Nephron (organoid): Measurements from ENCODE around the gene GPR35.
"Not testable (repeated sequence)": the region's sequence is repeated elsewhere in the genome, so short reads cannot be mapped to it uniquely, and the experiment has no call there.

Experiments used
- H3K27ac Mint-ChIP-seq, 3 experiments: 2 replicates each; pipeline ENCODE4 v1.8.0; 2020; ENCODE audit warnings: mixed read lengths in 3 of 3, mild to moderate bottlenecking in 2 of 3, moderate library complexity in 1 of 3
- H3K27me3 Mint-ChIP-seq: 2 replicates; pipeline ENCODE4 v1.8.0; 2021; ENCODE audit warnings: low read depth, mild to moderate bottlenecking, moderate library complexity, mixed read lengths
- H3K36me3 Mint-ChIP-seq: 2 replicates; pipeline ENCODE4 v1.8.0; 2020; ENCODE audit warnings: low read depth, mixed read lengths
- H3K4me1 Mint-ChIP-seq: 2 replicates; pipeline ENCODE4 v1.8.0; 2020; ENCODE audit warnings: mixed read lengths
- H3K4me3 Mint-ChIP-seq, 3 experiments: 2 replicates each; pipeline ENCODE4 v1.8.0; 2020; ENCODE audit warnings: mild to moderate bottlenecking in 3 of 3, mixed read lengths in 3 of 3, moderate library complexity in 2 of 3
- H3K9me3 Mint-ChIP-seq: 2 replicates; pipeline ENCODE4 v1.8.0; 2020; ENCODE audit warnings: mixed read lengths
- TF ChIP-seq, protein P1 (sequence below), 3 experiments: fragments of 200-600 bp; sonication (generic); IDR thresholded peaks; one replicate each; pipeline ENCODE4 v1.5.0; 2021; ENCODE audit warnings: antibody characterized with exemption in 3 of 3; ENCODE audit not compliant: unreplicated experiment in 3 of 3

Gene GPR35

DNA sequence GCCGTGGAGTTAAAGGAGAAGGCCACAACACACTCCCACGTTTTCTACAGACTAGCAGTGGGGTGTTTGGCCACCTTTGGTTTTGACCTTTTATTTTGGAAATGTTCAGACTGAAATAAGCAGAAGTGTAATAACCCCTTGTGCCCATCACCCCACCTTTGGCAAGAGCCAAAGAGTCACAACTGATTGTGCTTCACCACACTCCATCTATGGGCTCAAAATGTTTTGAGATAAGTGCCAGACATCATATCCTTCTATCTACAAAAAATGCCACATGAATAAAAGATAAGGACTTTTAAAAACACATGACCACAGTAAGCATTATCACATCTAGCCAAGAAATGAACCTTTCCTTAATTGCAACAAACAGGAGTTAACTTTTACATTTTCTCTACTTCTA is 9.9 kb upstream of the GPR35 start:
- peaks cover 18% of the 10 kb centered on the region for H3K4me1 Mint-ChIP-seq
- no peaks in the 10 kb centered on the region for H3K27me3 Mint-ChIP-seq
- H3K4me3 Mint-ChIP-seq = no peak overlapping the region
- H3K36me3 Mint-ChIP-seq = peaks cover 27% of the 10 kb centered on the region
- peaks cover 11% of the 10 kb centered on the region for H3K9me3 Mint-ChIP-seq
- H3K27ac Mint-ChIP-seq = peak overlapping the region in 2 of 3 experiments; percentile 67 to 82
- TF ChIP-seq, protein P1, sequence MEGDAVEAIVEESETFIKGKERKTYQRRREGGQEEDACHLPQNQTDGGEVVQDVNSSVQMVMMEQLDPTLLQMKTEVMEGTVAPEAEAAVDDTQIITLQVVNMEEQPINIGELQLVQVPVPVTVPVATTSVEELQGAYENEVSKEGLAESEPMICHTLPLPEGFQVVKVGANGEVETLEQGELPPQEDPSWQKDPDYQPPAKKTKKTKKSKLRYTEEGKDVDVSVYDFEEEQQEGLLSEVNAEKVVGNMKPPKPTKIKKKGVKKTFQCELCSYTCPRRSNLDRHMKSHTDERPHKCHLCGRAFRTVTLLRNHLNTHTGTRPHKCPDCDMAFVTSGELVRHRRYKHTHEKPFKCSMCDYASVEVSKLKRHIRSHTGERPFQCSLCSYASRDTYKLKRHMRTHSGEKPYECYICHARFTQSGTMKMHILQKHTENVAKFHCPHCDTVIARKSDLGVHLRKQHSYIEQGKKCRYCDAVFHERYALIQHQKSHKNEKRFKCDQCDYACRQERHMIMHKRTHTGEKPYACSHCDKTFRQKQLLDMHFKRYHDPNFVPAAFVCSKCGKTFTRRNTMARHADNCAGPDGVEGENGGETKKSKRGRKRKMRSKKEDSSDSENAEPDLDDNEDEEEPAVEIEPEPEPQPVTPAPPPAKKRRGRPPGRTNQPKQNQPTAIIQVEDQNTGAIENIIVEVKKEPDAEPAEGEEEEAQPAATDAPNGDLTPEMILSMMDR (IDR thresholded peaks at IDR 0.05; ENCODE audit: unreplicated experiment in 3 of 3) = no peak

DNA sequence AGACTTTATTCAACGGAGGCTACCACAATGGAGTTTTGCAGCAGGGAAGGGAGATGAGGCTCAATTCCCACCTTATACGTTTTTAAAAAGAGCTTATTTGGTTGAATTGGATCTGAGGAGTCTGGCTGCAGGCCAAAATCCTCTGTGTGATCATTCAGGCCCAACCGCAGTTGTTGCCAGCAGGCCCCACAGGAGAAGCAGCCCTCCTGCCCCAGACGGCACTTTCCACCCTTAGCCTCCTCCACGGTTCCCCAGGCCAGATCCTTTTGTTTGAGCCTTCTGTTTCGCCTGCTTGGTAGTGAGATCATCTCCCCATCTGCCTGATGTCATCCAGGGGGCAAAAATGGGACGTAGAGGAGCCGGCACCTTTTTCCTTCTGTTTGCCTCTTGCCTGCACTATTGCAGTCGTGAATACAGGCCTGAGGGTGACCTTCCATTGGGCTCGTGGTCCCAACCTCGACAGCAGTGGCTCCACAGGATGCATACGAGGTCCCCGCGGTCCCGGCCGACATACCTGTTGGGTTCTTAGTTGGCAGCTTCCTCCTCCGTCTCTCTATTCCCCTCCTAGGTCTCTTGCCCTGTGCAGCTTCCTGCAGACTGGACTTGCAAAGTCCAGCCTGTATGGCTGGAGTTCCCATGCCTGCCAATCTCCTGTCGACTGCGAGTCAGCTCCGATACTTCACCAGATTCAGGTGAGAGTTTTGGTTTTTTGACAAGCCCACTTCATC is 9.3 kb upstream of the GPR35 start:
- Mint-ChIP-seq H3K9me3 (peaks cover 11% of the 10 kb centered on the region), H3K4me1 (peaks cover 18% of the 10 kb centered on the region), H3K27me3 (no peaks in the 10 kb centered on the region), H3K36me3 (peaks cover 27% of the 10 kb centered on the region), H3K4me3 (no peak overlapping the region), H3K27ac (peak overlapping the region in 2 of 3 experiments; percentile 67 to 82)
- TF ChIP-seq, protein P1 (IDR thresholded peaks at IDR 0.05; ENCODE audit: unreplicated experiment in 3 of 3) = no peak

DNA sequence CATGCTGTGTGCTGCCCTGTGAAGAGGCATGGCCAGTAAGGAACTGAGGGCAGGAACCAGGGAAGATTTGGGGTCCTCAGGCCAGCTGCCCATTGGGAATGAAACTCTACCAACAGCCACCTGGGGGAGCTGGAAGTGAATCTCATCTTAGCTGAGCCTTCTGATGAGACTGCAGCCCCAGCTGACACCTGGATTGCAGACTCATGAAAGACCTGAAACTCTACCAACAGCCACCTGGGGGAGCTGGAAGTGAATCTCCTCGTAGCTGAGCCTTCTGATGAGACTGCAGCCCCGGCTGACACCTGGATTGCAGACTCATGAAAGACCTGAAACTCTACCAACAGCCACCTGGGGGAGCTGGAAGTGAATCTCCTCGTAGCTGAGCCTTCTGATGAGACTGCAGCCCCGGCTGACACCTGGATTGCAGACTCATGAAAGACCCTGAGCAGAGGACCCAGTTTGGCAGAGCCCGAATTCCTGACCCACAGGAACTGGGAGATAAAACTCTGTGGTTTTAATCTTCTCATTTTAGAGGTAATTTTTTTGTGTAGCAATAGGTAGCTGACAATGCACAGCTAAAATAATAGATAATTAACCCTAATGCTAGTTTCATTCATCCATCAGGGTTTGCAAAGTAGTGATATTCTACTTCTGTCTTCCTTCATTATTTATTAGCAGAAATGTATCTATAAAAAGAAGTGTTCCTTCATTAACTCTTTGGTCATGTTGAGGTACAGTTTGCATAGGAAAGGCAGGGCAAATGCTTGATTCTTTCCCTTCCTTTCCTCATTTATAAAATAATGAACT is 8.2 kb upstream of the GPR35 start:
- Mint-ChIP-seq H3K36me3 (peaks cover 19% of the 10 kb centered on the region), H3K9me3 (peaks cover 11% of the 10 kb centered on the region)
- H3K27me3 Mint-ChIP-seq = not testable (repeated sequence)

DNA sequence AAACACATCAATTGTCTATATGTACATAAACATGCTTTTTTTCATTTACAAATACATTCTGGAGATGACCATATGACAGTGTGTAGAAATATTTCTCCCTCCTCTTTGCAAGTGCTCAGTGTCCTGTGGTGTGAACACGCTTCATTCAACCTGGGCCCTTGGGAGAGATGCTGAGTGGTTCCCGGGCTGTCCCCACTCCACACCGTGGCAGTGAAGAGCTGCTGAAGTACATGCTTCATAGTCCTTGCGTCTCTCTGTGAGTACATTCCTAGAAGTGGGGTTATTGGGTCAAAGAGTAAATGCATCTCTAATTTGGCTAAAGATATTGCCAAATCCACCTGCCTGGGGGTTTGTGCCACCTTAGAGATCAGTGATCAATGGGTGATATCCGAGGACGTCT is 6.5 kb upstream of the GPR35 start:
- Mint-ChIP-seq H3K4me3 (no peak overlapping the region), H3K27me3 (no peaks in the 10 kb centered on the region), H3K4me1 (peaks cover 19% of the 10 kb centered on the region), H3K27ac (no peak overlapping the region), H3K36me3 (peaks cover 19% of the 10 kb centered on the region), H3K9me3 (peaks cover 11% of the 10 kb centered on the region)
- TF ChIP-seq, protein P1 (IDR thresholded peaks at IDR 0.05; ENCODE audit: unreplicated experiment in 3 of 3) = no peak

More for the DNA sequence above, 8.2 kb upstream of the GPR35 start:
- peaks cover 14% of the 10 kb centered on the region for H3K4me1 Mint-ChIP-seq
- H3K4me3 Mint-ChIP-seq, H3K27ac Mint-ChIP-seq: not testable (repeated sequence)

DNA sequence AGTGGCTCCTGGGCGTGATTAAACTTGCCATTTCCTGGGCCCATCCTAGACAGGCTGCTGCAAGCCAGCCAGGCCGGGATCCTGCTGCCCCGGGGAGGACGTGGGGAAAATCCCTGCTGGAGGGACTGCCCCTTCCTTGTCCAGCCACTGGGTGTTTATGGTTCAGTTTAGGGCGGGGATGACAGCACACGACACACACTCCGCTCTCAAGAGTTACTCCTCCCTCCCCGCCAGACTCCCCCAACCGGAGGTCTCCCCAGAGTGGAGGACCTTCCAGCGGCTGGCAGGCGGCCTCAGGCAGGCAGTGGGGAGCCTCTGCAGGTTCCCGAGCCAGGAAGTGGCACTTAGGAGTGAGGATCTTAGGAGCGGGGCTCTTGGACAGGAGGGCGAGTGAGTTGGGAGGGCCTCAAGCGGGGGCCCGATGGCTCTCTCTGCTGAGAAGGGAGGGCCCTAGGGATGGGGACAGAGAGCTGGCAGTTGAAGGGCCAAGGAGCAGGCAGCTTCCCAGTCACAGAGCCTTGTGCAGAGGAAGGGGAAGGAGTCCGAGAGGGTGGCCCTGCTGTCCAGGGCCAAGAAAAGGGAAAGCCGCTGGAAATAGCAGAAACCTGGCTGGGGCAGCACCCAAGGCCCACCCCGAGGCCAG is 5.7 kb upstream of the GPR35 start:
- peaks cover 19% of the 10 kb centered on the region for H3K36me3 Mint-ChIP-seq
- H3K27ac Mint-ChIP-seq = no peak overlapping the region
- peaks cover 19% of the 10 kb centered on the region for H3K4me1 Mint-ChIP-seq
- H3K4me3 Mint-ChIP-seq = no peak overlapping the region
- H3K9me3 Mint-ChIP-seq = peaks cover 11% of the 10 kb centered on the region
- TF ChIP-seq, protein P1 (IDR thresholded peaks at IDR 0.05; ENCODE audit: unreplicated experiment in 3 of 3) = no peak
- no peaks in the 10 kb centered on the region for H3K27me3 Mint-ChIP-seq

GRCh38 chr2:240620149-240620731 is 5.0 kb upstream of the GPR35 start:
- no peak overlapping the region for H3K4me3 Mint-ChIP-seq
- H3K4me1 Mint-ChIP-seq = peaks cover 17% of the 10 kb centered on the region
- TF ChIP-seq, protein P1 (IDR thresholded peaks at IDR 0.05; ENCODE audit: unreplicated experiment in 3 of 3) = no peak
- no peak overlapping the region for H3K27ac Mint-ChIP-seq
- peaks cover 11% of the 10 kb centered on the region for H3K9me3 Mint-ChIP-seq
- no peaks in the 10 kb centered on the region for H3K27me3 Mint-ChIP-seq
- H3K36me3 Mint-ChIP-seq = peaks cover 19% of the 10 kb centered on the region
